HEK293 (cell line): Measurements from ENCODE around the gene METTL26.

Experiments used
- CTCF ChIA-PET: fragments of 350-600 bp; formaldehyde crosslinking; extraction: SDS; loops from one replicate; lab custom pipeline; 2021; ENCODE audit warnings: antibody characterized with exemption; lab: Yijun Ruan, JAX
- POLR2A ChIA-PET: fragments of 300-600 bp; formaldehyde crosslinking; extraction: SDS; loops from one replicate; lab custom pipeline; 2020; ENCODE audit warnings: antibody characterized with exemption, inconsistent platforms; lab: Yijun Ruan, JAX
- H3K27ac ChIP-seq: fragments of 200-500 bp; sonication (Bioruptor generic); 2 replicates; pipeline ENCODE4 v1.5.1; 2014; ENCODE audit warnings: low read depth, low read length, control low read depth, inconsistent platforms; ENCODE audit errors: extremely low read depth
- H3K36me3 ChIP-seq, 2 experiments: fragments of 200-500 bp in 1 of 2; sonication (Bioruptor generic) in 1 of 2; 1 replicate in 1 of 2; 2 replicates in 1 of 2; pipeline ENCODE4 v1.5.1; 2014 to 2017; ENCODE audit warnings: inconsistent platforms in 2 of 2, low read length in 2 of 2; ENCODE audit not compliant: control insufficient read depth in 2 of 2, insufficient read depth in 1 of 2
- H3K4me1 ChIP-seq: fragments of 200-500 bp; sonication (Bioruptor generic); 2 replicates; pipeline ENCODE4 v1.5.1; 2014; ENCODE audit warnings: mild to moderate bottlenecking, low read length, inconsistent platforms; ENCODE audit not compliant: control insufficient read depth, insufficient read depth
- H3K4me3 ChIP-seq: 2 replicates; pipeline ENCODE4 v1.5.1; 2011; ENCODE audit warnings: low read depth, mild to moderate bottlenecking, control low read depth, low read length, moderate library complexity
- H3K9me3 ChIP-seq: fragments of 200-500 bp; sonication (Bioruptor generic); 2 replicates; pipeline ENCODE4 v1.5.1; 2014; ENCODE audit warnings: low read depth, low read length, inconsistent platforms; ENCODE audit not compliant: control insufficient read depth, insufficient read depth
- GLIS1 ChIP-seq: fragments of 450-650 bp; formaldehyde crosslinking; IDR thresholded peaks from 2 replicates; pipeline ENCODE4 v1.5.1; 2016; ENCODE audit warnings: missing biosample characterization, missing genetic modification characterization
- GLIS2 ChIP-seq: fragments of 450-650 bp; formaldehyde crosslinking; IDR thresholded peaks from 2 replicates; pipeline ENCODE4 v1.5.1; 2016; ENCODE audit warnings: missing biosample characterization, missing genetic modification characterization
- KLF8 ChIP-seq: fragments of 450-650 bp; formaldehyde crosslinking; IDR thresholded peaks from 2 replicates; pipeline ENCODE4 v1.5.1; 2016; ENCODE audit warnings: missing biosample characterization, missing genetic modification characterization
- MYNN ChIP-seq: fragments of 450-650 bp; formaldehyde crosslinking; IDR thresholded peaks from 2 replicates; pipeline ENCODE4 v1.5.1; 2016; ENCODE audit warnings: missing biosample characterization, missing genetic modification characterization, borderline replicate concordance
- SCRT2 ChIP-seq: fragments of 450-650 bp; formaldehyde crosslinking; IDR thresholded peaks from 2 replicates; pipeline ENCODE4 v1.5.1; 2016; ENCODE audit warnings: missing biosample characterization, missing genetic modification characterization
- SP2 ChIP-seq: fragments of 450-650 bp; formaldehyde crosslinking; IDR thresholded peaks from 2 replicates; pipeline ENCODE4 v1.5.1; 2016; ENCODE audit warnings: missing biosample characterization, missing genetic modification characterization
- SP3 ChIP-seq: fragments of 450-650 bp; formaldehyde crosslinking; IDR thresholded peaks from 2 replicates; pipeline ENCODE4 v1.5.1; 2016; ENCODE audit warnings: missing biosample characterization, missing genetic modification characterization
- SP7 ChIP-seq: fragments of 450-650 bp; formaldehyde crosslinking; IDR thresholded peaks from 2 replicates; pipeline ENCODE4 v1.5.1; 2016; ENCODE audit warnings: missing biosample characterization, missing genetic modification characterization
- ZBTB20 ChIP-seq: fragments of 450-650 bp; formaldehyde crosslinking; IDR thresholded peaks from 2 replicates; pipeline ENCODE4 v1.5.1; 2016; ENCODE audit warnings: missing biosample characterization, missing genetic modification characterization
- ZBTB8A ChIP-seq: fragments of 450-650 bp; formaldehyde crosslinking; IDR thresholded peaks from 2 replicates; pipeline ENCODE4 v1.5.1; 2016; ENCODE audit warnings: missing biosample characterization, missing genetic modification characterization
- ZIC2 ChIP-seq: fragments of 450-650 bp; formaldehyde crosslinking; IDR thresholded peaks from 2 replicates; pipeline ENCODE4 v1.5.1; 2016; ENCODE audit warnings: missing biosample characterization, missing genetic modification characterization
- ZNF239 ChIP-seq: fragments of 450-650 bp; formaldehyde crosslinking; IDR thresholded peaks from 2 replicates; pipeline ENCODE4 v1.5.1; 2016; ENCODE audit warnings: missing biosample characterization, missing genetic modification characterization
- ZNF311 ChIP-seq: fragments of 450-650 bp; formaldehyde crosslinking; IDR thresholded peaks from 2 replicates; pipeline ENCODE4 v1.5.1; 2017; ENCODE audit warnings: missing biosample characterization, missing genetic modification characterization, borderline replicate concordance
- ZNF335 ChIP-seq: fragments of 450-650 bp; formaldehyde crosslinking; conservative IDR thresholded peaks from 2 replicates; pipeline ENCODE4 v1.5.1; 2016; ENCODE audit warnings: missing biosample characterization, missing genetic modification characterization
- ZNF366 ChIP-seq: fragments of 450-650 bp; formaldehyde crosslinking; conservative IDR thresholded peaks from 2 replicates; pipeline ENCODE4 v1.5.1; 2016; ENCODE audit warnings: missing biosample characterization, missing genetic modification characterization
- ZNF391 ChIP-seq: fragments of 450-650 bp; formaldehyde crosslinking; IDR thresholded peaks from 2 replicates; pipeline ENCODE4 v1.5.1; 2016; ENCODE audit warnings: low read depth, missing biosample characterization, missing genetic modification characterization, borderline replicate concordance
- ZNF677 ChIP-seq: fragments of 450-650 bp; IDR thresholded peaks from 2 replicates; pipeline ENCODE4 v1.5.0; 2018; ENCODE audit warnings: missing biosample characterization, mild to moderate bottlenecking, missing genetic modification characterization, moderate library complexity
- ZXDB ChIP-seq: fragments of 450-650 bp; formaldehyde crosslinking; IDR thresholded peaks from 2 replicates; pipeline ENCODE4 v1.5.1; 2016; ENCODE audit warnings: missing biosample characterization, missing genetic modification characterization
- TF ChIP-seq, protein P1 (sequence below): fragments of 450-650 bp; formaldehyde crosslinking; optimal IDR thresholded peaks from 2 replicates; pipeline ENCODE3; 2016; ENCODE audit warnings: missing biosample characterization, mild to moderate bottlenecking, missing genetic modification characterization
- TF ChIP-seq, protein P2 (sequence below): fragments of 450-650 bp; formaldehyde crosslinking; IDR thresholded peaks from 2 replicates; pipeline ENCODE4 v1.5.1; 2016; ENCODE audit warnings: missing biosample characterization, missing genetic modification characterization
- TF ChIP-seq, protein P3 (sequence below): fragments of 450-650 bp; formaldehyde crosslinking; IDR thresholded peaks from 2 replicates; pipeline ENCODE4 v1.5.1; 2016; ENCODE audit warnings: missing biosample characterization, missing genetic modification characterization
- TF ChIP-seq, protein P4 (sequence below): fragments of 450-650 bp; formaldehyde crosslinking; IDR thresholded peaks from 2 replicates; pipeline ENCODE4 v1.5.1; 2016; ENCODE audit warnings: missing biosample characterization, missing genetic modification characterization
- TF ChIP-seq, protein P5 (sequence below): fragments of 450-650 bp; formaldehyde crosslinking; IDR thresholded peaks from 2 replicates; pipeline ENCODE4 v1.5.1; 2017; ENCODE audit warnings: missing biosample characterization, missing genetic modification characterization

METTL26 gene

DNA sequence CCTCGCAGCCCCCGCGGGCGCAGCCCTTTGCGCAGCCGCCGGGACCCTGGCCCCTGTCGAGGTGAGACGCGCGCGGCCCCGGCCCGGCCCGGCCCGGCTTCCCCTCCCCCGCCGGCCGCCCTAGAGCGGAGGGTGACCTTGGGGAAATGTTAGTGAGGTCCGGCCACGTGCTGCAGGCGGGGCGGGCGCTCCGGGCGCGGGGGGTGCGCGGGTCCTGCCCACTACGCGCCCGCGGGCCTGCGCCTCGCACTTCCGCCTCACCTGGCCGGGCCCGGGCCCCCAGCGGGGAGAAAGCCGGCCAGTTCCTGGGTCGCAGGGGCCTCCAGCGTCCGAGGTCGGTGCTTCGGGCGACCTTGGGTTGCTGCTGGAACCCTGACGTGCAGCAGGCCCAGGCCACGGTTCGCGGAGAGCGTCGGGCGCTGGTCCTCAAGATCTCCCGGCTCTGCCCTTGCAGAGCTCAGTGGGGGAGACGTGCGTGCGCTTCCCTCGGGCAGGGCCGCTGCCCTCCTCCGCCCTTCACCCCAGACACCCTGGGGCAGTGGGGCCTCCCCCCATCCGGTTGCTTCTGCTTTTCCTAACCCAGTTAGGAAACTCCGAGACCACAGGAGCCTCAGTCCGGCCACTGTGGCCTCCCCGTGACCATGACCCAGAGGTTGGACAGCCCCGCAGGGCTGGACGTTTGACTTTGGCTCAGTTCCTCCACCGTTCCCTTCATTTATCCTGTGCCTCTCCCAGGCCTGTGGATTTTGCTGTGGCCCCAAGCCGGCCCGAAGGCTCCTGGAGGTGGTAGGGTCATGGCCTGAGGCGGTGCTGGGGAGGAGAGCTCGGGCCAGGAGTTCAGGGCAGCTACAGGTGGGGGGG, 6.3 kb upstream of the METTL26 start:
- CTCF ChIA-PET: no interaction called here
- Histone ChIP-seq H3K4me1 (peaks cover 6% of the 10 kb centered on the region; the same call in 1 of the 2 replicates), H3K9me3 (no peaks in the 10 kb centered on the region), H3K36me3 (peaks cover 0 to 7% of the 10 kb centered on the region in 2 experiments; a peak in 2 of 3 replicates), H3K4me3 (peak overlapping the region; percentile 52), H3K27ac (peak overlapping the region; percentile 66; the same call in 1 of the 2 replicates)
- POLR2A ChIA-PET: interaction anchor here (0.6 kb wide), 1 partner anchor 1175 kb away, joined by 3 read pairs; no protein-coding TSS in a partner anchor
- TF ChIP-seq GLIS2 (tag by site-specific recombination) (peak; percentile 71), SP7 (0 out of 2 replicates have a peak, but pooled peaks have one; percentile 14), ZXDB (tag by site-specific recombination) (peak; percentile 22; the same call in 1 of the 2 replicates), ZNF391 (tag by site-specific recombination) (0 out of 2 replicates have a peak, but pooled peaks have one; percentile 4), ZNF239 (no peak), ZBTB8A (tag by site-specific recombination) (peak; percentile 78), SP3 (tag by site-specific recombination) (peak; percentile 23; the same call in 1 of the 2 replicates), SP2 (tag by site-specific recombination) (peak; percentile 15; the same call in 1 of the 2 replicates), ZBTB20 (tag by site-specific recombination) (peak; percentile 65; the same call in 1 of the 2 replicates), KLF8 (peak; percentile 45; the same call in 1 of the 2 replicates), ZIC2 (peak; percentile 69), GLIS1 (peak; percentile 79), ZNF335 (tag by site-specific recombination) (peak; percentile 76), ZNF366 (tag by site-specific recombination) (0 out of 2 replicates have a peak, but pooled peaks have one; percentile 30), ZNF677 (0 out of 2 replicates have a peak, but pooled peaks have one; percentile 15), MYNN (tag by site-specific recombination) (no peak), SCRT2 (tag by site-specific recombination) (peak; percentile 97), ZNF311 (no peak)
- TF ChIP-seq, protein P1, sequence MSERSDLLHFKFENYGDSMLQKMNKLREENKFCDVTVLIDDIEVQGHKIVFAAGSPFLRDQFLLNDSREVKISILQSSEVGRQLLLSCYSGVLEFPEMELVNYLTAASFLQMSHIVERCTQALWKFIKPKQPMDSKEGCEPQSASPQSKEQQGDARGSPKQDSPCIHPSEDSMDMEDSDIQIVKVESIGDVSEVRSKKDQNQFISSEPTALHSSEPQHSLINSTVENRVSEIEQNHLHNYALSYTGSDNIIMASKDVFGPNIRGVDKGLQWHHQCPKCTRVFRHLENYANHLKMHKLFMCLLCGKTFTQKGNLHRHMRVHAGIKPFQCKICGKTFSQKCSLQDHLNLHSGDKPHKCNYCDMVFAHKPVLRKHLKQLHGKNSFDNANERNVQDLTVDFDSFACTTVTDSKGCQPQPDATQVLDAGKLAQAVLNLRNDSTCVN: peak; percentile 74
- TF ChIP-seq, protein P2, sequence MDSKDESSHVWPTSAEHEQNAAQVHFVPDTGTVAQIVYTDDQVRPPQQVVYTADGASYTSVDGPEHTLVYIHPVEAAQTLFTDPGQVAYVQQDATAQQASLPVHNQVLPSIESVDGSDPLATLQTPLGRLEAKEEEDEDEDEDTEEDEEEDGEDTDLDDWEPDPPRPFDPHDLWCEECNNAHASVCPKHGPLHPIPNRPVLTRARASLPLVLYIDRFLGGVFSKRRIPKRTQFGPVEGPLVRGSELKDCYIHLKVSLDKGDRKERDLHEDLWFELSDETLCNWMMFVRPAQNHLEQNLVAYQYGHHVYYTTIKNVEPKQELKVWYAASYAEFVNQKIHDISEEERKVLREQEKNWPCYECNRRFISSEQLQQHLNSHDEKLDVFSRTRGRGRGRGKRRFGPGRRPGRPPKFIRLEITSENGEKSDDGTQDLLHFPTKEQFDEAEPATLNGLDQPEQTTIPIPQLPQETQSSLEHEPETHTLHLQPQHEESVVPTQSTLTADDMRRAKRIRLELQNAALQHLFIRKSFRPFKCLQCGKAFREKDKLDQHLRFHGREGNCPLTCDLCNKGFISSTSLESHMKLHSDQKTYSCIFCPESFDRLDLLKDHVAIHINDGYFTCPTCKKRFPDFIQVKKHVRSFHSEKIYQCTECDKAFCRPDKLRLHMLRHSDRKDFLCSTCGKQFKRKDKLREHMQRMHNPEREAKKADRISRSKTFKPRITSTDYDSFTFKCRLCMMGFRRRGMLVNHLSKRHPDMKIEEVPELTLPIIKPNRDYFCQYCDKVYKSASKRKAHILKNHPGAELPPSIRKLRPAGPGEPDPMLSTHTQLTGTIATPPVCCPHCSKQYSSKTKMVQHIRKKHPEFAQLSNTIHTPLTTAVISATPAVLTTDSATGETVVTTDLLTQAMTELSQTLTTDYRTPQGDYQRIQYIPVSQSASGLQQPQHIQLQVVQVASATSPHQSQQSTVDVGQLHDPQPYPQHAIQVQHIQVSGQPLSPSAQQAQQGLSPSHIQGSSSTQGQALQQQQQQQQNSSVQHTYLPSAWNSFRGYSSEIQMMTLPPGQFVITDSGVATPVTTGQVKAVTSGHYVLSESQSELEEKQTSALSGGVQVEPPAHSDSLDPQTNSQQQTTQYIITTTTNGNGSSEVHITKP: peak; percentile 55
- TF ChIP-seq, protein P3, sequence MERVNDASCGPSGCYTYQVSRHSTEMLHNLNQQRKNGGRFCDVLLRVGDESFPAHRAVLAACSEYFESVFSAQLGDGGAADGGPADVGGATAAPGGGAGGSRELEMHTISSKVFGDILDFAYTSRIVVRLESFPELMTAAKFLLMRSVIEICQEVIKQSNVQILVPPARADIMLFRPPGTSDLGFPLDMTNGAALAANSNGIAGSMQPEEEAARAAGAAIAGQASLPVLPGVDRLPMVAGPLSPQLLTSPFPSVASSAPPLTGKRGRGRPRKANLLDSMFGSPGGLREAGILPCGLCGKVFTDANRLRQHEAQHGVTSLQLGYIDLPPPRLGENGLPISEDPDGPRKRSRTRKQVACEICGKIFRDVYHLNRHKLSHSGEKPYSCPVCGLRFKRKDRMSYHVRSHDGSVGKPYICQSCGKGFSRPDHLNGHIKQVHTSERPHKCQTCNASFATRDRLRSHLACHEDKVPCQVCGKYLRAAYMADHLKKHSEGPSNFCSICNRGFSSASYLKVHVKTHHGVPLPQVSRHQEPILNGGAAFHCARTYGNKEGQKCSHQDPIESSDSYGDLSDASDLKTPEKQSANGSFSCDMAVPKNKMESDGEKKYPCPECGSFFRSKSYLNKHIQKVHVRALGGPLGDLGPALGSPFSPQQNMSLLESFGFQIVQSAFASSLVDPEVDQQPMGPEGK (tag by site-specific recombination): peak; percentile 50; the same call in 1 of the 2 replicates
- TF ChIP-seq, protein P4, sequence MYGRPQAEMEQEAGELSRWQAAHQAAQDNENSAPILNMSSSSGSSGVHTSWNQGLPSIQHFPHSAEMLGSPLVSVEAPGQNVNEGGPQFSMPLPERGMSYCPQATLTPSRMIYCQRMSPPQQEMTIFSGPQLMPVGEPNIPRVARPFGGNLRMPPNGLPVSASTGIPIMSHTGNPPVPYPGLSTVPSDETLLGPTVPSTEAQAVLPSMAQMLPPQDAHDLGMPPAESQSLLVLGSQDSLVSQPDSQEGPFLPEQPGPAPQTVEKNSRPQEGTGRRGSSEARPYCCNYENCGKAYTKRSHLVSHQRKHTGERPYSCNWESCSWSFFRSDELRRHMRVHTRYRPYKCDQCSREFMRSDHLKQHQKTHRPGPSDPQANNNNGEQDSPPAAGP (tag by site-specific recombination): peak; percentile 51
- TF ChIP-seq, protein P5, sequence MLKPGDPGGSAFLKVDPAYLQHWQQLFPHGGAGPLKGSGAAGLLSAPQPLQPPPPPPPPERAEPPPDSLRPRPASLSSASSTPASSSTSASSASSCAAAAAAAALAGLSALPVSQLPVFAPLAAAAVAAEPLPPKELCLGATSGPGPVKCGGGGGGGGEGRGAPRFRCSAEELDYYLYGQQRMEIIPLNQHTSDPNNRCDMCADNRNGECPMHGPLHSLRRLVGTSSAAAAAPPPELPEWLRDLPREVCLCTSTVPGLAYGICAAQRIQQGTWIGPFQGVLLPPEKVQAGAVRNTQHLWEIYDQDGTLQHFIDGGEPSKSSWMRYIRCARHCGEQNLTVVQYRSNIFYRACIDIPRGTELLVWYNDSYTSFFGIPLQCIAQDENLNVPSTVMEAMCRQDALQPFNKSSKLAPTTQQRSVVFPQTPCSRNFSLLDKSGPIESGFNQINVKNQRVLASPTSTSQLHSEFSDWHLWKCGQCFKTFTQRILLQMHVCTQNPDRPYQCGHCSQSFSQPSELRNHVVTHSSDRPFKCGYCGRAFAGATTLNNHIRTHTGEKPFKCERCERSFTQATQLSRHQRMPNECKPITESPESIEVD: no peak
